Activated T-cell treated with anti-CD3 and anti-CD28 coated beads for 48 hours (primary cell): ENCODE measurements around the gene GLRA1.
A peak's percentile ranks its signal among the peaks of the same experiment; 100 is the strongest.

Source experiments
- DNase-seq: peaks from one replicate; pipeline ENCODE4 v3.0.0-alpha.2; 2020; ENCODE audit warnings: low read depth

The GLRA1 gene

GRCh38 chr5:151924564-151925301 is at the start of gene GLRA1:
Gene GLRA1 (minus strand): TSS chr5:151924851. CDS start chr5:151924549, 302 bp downstream.
- peak; percentile 35 for DNase-seq

- no peak for DNase-seq
Observed at GRCh38 chr5:151970885-151971284, 46.2 kb upstream of the GLRA1 start.

DNA sequence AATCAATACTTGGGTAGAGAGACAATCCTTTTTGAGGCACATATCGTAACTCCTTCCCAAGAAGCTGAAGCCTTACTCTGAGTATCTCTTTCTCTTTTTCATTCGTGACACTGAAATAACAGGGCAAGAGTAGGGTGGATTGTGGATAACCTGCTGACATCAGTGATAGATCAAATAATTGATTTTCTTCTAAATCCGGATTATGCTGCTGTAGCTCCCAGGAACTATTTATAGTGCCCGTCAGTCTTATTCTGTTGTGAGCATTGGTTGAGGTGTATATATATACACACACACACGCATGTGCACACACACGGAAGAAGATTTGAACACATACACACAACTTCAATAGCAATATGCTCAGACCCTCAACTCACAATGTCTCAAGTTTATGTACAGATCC is 43.2 kb upstream of the GLRA1 start:
- no peak for DNase-seq

- no peak for DNase-seq
Observed at GRCh38 chr5:151966046-151966445, 41.4 kb upstream of the GLRA1 start.

DNA sequence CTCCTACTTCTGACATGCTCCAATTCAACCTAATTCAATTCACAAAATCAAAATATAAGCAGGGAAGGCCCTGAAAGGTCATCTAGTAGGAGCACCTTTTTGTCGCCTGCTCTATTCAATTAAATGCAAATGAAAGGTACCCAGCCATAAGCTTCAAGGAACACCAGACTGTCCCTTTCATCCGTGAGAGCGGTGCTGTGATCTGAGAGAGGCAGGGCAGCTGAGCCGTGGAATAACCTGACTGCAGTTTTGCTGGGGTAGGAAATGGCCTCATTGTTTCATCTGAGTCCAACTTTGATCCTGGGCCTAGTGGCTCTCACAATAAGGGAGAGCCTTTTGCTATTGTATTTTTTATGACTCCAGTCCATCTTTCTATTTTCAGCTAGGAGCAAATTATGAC is 39.8 kb upstream of the GLRA1 start:
- no peak for DNase-seq

DNA sequence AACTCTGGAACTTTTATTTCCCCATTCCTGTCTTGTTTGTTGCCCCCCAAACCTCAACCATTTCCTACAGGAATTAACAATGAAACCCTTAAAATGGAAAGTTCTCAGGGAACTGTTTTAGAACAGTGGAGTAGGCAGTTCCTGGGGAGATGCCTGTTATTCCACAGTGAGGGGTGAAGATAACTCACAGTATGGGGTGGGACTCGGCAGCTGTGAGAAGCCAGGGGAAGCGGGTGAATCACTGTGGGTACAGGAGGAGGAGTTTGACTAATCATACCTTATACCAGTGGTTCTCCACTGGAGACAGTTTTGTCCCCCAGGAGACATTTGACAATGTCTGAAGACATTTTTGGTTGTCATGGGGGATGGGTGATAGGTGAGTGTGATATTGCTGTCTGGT is 36.9 kb upstream of the GLRA1 start:
- no peak for DNase-seq

DNA sequence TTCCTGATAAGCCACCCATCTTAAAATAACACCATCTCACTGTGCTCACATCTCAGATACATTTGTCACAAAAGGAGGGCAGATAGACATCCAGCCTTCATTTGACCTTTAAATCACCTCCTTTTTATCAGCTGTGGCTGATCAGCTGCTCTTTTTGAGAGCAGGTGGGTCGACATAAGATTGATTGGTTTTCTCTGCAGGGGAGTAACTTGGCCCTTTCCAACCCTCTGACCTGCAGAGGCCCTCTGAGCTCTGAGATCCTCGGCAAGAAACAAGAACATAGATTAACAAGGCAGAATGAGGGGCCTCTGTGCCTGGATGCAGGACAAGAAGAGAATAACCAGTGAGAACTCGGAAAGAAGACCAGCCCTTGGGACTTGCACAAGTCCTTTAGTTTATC is 33.5 kb upstream of the GLRA1 start:
- DNase-seq = no peak

- DNase-seq = no peak
Observed at GRCh38 chr5:151956725-151957124, 32.1 kb upstream of the GLRA1 start.

GRCh38 chr5:151954255-151954654 is 29.6 kb upstream of the GLRA1 start:
- DNase-seq = no peak

DNA sequence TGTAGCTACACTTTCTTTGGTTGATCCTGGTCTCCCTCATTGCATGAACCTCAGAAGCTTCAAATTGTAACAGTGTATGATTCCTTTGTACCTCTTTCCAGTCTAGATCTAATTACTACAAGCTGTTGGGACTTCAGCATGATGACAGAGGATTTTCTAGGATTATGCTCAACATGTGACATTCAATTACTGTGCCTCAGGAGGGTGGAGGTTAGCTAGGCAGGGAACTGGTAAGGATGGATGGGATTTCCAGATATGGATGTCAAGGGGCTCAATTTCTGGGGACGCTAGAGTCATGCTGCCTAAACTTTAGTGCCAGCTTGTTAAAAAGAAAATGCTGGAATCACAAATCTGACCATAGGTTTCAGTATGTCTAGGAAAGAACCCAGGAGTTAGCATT is 29.2 kb upstream of the GLRA1 start:
- DNase-seq = no peak

DNA sequence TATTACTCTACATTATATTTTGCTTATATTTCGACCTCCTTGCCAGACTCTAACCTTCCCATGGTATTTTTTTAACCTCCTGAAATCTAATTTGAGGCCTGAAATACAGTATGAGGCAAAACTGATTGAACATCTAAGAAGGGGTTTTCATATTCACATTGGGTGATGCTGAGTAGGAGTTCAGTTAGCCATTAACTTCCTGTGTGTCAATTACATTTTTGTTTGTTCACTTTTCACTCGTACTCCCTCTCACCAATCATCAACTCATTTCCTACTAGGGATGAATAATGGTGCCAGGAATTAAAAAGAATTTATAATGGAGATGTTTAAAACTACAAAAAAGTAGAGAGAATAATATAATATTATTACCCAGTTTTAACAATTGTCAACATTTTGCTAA is 27.6 kb upstream of the GLRA1 start:
- no peak for DNase-seq

- no peak for DNase-seq
Observed at GRCh38 chr5:151950706-151951105, 26.1 kb upstream of the GLRA1 start.

DNA sequence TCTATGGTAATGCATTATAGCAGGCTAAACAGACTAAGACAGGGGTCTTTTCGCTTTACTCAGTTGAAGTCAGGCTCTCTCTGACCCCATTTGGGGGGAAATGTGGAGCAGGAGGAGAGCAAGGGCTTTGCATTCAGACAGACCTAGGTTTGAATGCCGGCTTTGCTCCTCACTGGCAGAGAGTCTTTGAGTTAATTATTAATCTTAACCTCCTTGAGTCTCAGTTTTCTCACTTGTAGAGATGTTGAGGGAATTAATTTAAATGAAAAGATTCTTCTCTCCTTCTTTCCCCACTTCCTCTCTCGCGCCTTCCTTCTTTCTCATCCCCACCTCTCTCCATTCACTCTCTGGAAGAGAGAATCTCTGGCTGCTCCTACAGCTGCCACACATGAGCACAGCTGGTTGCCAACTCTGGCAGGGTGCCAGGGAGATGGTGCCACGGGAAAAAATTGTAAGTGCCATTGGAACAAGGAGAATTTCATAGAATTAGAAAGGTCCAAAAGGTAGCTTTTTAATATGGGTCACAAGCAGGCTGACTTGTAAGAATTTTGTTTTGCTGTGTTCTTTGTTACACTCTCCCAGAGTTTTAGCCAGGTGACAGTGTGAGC is 25.2 kb upstream of the GLRA1 start:
- DNase-seq = no peak

- DNase-seq = no peak
Observed at GRCh38 chr5:151949113-151949512, 24.5 kb upstream of the GLRA1 start.

- DNase-seq = no peak
Observed at GRCh38 chr5:151947931-151948608, 23.4 kb upstream of the GLRA1 start.

GRCh38 chr5:151937851-151938250 is 13.2 kb upstream of the GLRA1 start:
- DNase-seq = no peak

DNA sequence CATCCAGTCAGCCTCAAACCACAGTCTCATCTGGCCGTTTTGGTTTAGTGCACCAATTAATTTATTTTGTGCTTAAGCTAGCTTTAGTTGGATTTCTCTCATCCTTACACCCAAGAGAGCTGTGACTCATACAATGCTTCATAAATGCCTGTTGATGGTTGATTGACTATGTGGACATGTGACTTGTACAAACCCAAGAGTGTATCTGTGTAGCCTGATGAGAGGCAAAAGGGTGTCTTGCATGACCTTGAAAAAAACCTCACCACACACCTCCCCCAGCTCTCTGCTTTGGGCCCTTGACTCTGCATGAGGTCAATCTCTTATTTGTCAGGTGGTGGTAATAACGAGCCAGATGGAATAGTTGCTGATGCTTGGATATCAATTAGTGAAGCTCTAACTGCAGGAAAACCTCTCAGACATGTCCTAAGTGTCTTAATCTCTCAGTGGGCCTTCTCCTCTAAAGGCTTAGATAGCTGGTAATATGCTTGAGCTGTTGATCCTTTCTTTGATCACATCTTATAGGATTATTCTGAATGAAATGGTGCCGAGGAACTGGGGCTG is 10.6 kb upstream of the GLRA1 start:
- no peak for DNase-seq

- DNase-seq = no peak
Observed at GRCh38 chr5:151931260-151931659, 6.6 kb upstream of the GLRA1 start.

DNA sequence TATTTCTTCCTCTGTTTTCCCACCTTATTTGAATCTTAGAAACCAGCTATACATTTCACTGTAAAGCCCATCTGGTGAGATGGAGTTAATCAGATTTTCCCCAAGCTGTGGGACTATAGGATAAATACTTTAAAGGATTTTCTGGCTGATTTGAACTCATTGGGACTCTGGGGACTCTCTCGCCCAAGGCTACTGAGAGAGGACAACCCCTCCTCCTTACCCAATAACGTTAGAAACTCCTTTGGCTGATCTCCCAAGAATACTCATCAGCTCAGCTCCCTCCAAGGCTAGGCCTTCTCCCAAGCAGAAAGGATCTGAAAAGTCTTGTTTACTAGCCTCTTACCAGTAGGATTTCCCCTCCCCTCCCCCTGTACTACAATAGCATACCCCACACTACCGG is 1.5 kb upstream of the GLRA1 start:
- no peak for DNase-seq

DNA sequence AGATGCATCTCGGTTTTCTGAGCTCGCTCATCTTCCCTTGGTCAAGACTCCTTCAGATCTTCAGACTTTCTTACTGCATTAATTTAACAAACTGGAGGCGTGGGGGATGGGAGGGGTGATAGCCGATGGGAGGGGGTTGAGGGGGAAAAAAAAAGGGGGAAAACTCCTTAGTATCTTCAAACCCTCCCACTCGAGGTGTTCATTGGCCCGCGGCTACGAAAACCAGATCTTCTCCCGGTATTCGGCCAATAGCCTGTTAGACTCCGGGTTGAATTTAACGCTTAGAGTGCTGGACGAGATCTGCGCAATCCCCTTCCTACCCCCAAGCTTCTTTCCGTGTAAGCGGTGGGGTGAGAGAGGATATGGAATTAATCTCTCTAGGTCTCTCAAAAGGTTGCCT is 689 bp upstream of the GLRA1 start:
- no peak for DNase-seq

DNA sequence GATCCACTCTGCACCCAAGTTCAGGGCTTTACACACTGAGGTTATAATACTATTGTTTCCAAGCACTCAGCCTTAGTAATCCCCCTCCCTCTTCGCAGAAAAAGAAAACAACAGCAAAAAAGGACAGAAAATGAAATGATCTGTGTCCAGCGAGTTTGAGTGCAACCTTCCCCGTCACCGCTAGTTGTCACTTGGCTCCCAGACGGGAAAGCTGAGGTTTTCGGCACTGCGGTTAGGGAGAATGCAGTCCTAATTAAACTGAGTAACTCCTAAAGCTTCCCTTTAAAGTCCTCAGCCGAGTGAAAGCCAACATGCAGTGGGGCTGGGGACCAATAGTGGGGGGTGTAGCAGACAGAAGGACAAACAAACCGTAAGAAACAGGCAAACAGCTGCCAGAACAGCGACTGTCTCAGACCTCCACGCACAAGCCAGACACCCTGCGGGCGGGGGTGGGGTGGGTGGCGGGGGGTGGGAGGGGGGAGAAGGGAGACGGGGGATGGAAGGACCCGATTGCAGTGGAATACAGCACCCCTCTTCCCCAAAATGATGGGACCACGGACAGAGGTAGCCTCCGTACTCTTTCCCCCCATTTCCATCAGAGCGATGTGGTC is 680 bp downstream of the GLRA1 start:
- no peak for DNase-seq

- no peak for DNase-seq
Observed at GRCh38 chr5:151921916-151922315, 2.7 kb downstream of the GLRA1 start.

- no peak for DNase-seq
Observed at GRCh38 chr5:151917904-151918303, 6.7 kb downstream of the GLRA1 start.
